Stimulated activated naive CD4-positive, alpha-beta T cell (primary cell): ENCODE results near the gene RASL10A.

Source experiments
- DNase-seq, 6 experiments: peaks; one replicate each; lab custom pipeline; 2025; lab: John Stamatoyannopoulos, UW

The RASL10A gene

GRCh38 chr22:29305836-29306174, 9.7 kb downstream of the RASL10A start:
- no peak for DNase-seq

GRCh38 chr22:29302681-29303465, 12.6 kb downstream of the RASL10A start:
- DNase-seq: no peak

GRCh38 chr22:29302402-29302680, 13.2 kb downstream of the RASL10A start:
- no peak for DNase-seq

GRCh38 chr22:29301716-29302401, 13.6 kb downstream of the RASL10A start:
- DNase-seq: no peak

- no peak for DNase-seq
Measured at GRCh38 chr22:29300807-29301601, 14.5 kb downstream of the RASL10A start.

- no peak for DNase-seq
Measured at GRCh38 chr22:29300467-29300806, 15.1 kb downstream of the RASL10A start.

GRCh38 chr22:29299136-29299900, 16.2 kb downstream of the RASL10A start:
- DNase-seq: no peak

- DNase-seq: no peak
Measured at GRCh38 chr22:29298641-29299040, 16.9 kb downstream of the RASL10A start.

- no peak for DNase-seq
Measured at GRCh38 chr22:29292379-29292778, 23.1 kb downstream of the RASL10A start.

- no peak for DNase-seq
Measured at GRCh38 chr22:29291215-29291614, 24.3 kb downstream of the RASL10A start.

GRCh38 chr22:29290061-29290460, 25.4 kb downstream of the RASL10A start:
- no peak for DNase-seq

GRCh38 chr22:29288837-29289236, 26.7 kb downstream of the RASL10A start:
- no peak for DNase-seq

- DNase-seq: no peak
Measured at GRCh38 chr22:29284196-29284595, 31.3 kb downstream of the RASL10A start.

GRCh38 chr22:29277927-29278326, 37.6 kb downstream of the RASL10A start:
- DNase-seq: no peak

GRCh38 chr22:29275819-29276565, 39.5 kb downstream of the RASL10A start:
- no peak for DNase-seq

- DNase-seq: no peak
Measured at GRCh38 chr22:29275167-29275566, 40.3 kb downstream of the RASL10A start.

GRCh38 chr22:29272624-29273023, 42.9 kb downstream of the RASL10A start:
- no peak for DNase-seq

- no peak for DNase-seq
Measured at GRCh38 chr22:29270475-29271271, 44.8 kb downstream of the RASL10A start.

GRCh38 chr22:29269731-29270474, 45.6 kb downstream of the RASL10A start:
- DNase-seq: peak in 1 of 6 experiments; percentile 28

GRCh38 chr22:29269230-29269604, 46.3 kb downstream of the RASL10A start:
- DNase-seq: no peak
